HG03159 (cell line): ENCODE measurements around the gene PRKCE.

Experiments used
- ATAC-seq: cut with Tn5 transposase; IDR thresholded peaks from one replicate; pipeline ENCODE4 v1.9.1; 2021; ENCODE audit warnings: mild to moderate bottlenecking, moderate library complexity; ENCODE audit not compliant: unreplicated experiment

The PRKCE gene

GRCh38 chr2:45664635-45665261 is 13.3 kb downstream of the PRKCE start:
- no peak for ATAC-seq

- ATAC-seq: no peak
Observed at GRCh38 chr2:45668509-45668908, 17.0 kb downstream of the PRKCE start.

- ATAC-seq: no peak
Observed at GRCh38 chr2:45669032-45669486, 17.6 kb downstream of the PRKCE start.

- ATAC-seq: no peak
Observed at GRCh38 chr2:45670646-45671045, 19.2 kb downstream of the PRKCE start.

- no peak for ATAC-seq
Observed at GRCh38 chr2:45672138-45672537, 20.7 kb downstream of the PRKCE start.

GRCh38 chr2:45674035-45674816 is 22.8 kb downstream of the PRKCE start:
- no peak for ATAC-seq

GRCh38 chr2:45675263-45675812 is 23.9 kb downstream of the PRKCE start:
- ATAC-seq: no peak

- ATAC-seq: no peak
Observed at GRCh38 chr2:45676088-45676487, 24.6 kb downstream of the PRKCE start.

- no peak for ATAC-seq
Observed at GRCh38 chr2:45678791-45679348, 27.4 kb downstream of the PRKCE start.

GRCh38 chr2:45680351-45680967 is 29.0 kb downstream of the PRKCE start:
- ATAC-seq: no peak

- no peak for ATAC-seq
Observed at GRCh38 chr2:45681675-45682074, 30.2 kb downstream of the PRKCE start.

- ATAC-seq: no peak
Observed at GRCh38 chr2:45683292-45683691, 31.8 kb downstream of the PRKCE start.

- ATAC-seq: no peak
Observed at GRCh38 chr2:45684756-45685155, 33.3 kb downstream of the PRKCE start.

- ATAC-seq: no peak
Observed at GRCh38 chr2:45685260-45685659, 33.8 kb downstream of the PRKCE start.

GRCh38 chr2:45687964-45688363 is 36.5 kb downstream of the PRKCE start:
- ATAC-seq: no peak

GRCh38 chr2:45688479-45689298 is 37.2 kb downstream of the PRKCE start:
- no peak for ATAC-seq

- no peak for ATAC-seq
Observed at GRCh38 chr2:45690231-45690630, 38.8 kb downstream of the PRKCE start.

- ATAC-seq: peak; percentile 51
Observed at GRCh38 chr2:45691171-45691999, 39.9 kb downstream of the PRKCE start.

GRCh38 chr2:45692566-45692965 is 41.1 kb downstream of the PRKCE start:
- ATAC-seq: no peak
